Lung (tissue), 12 donors: ENCODE results near the gene CENPP. TPM values are rescaled to one million over a fixed set of nuclear protein-coding genes. Genes with fewer than 3 reads are reported as not detected.

Source experiments
- ATAC-seq: fragments of 200-7000 bp; cut with Tn5 transposase; one replicate; pipeline ENCODE4 v1.9.1; 2020; ENCODE audit warnings: moderate number of reproducible peaks; ENCODE audit not compliant: insufficient read depth, low FRiP score
- DNase-seq, 3 donors: peaks; one replicate each; pipeline ENCODE4 v3.0.0-alpha.2; 2013 to 2017
- H3K27ac ChIP-seq, 2 donors: one replicate each; pipeline ENCODE4 v1.5.1; 2013; ENCODE audit warnings: mild to moderate bottlenecking in 2 of 2, moderate library complexity in 2 of 2, control low read depth in 1 of 2, inconsistent platforms in 1 of 2, low read depth in 1 of 2, low read length in 1 of 2
- H3K27me3 ChIP-seq, 3 donors: one replicate each; pipeline ENCODE4 v1.5.1; 2013; ENCODE audit warnings: low read length in 2 of 3; ENCODE audit not compliant: control insufficient read depth in 3 of 3, insufficient read depth in 3 of 3
- H3K36me3 ChIP-seq, 4 donors: one replicate each; pipeline ENCODE4 v1.5.1; 2013; ENCODE audit warnings: low read length in 4 of 4, mild to moderate bottlenecking in 1 of 4, moderate library complexity in 1 of 4; ENCODE audit not compliant: control insufficient read depth in 4 of 4, insufficient read depth in 4 of 4
- H3K4me1 ChIP-seq, 5 donors: one replicate each; pipeline ENCODE4 v1.5.1; 2013; ENCODE audit warnings: low read length in 5 of 5, mild to moderate bottlenecking in 2 of 5, moderate library complexity in 1 of 5; ENCODE audit not compliant: control insufficient read depth in 5 of 5, insufficient read depth in 5 of 5
- H3K4me3 ChIP-seq: one replicate; pipeline ENCODE4 v1.5.1; 2013; ENCODE audit warnings: mild to moderate bottlenecking, control low read depth, moderate library complexity
- H3K9ac ChIP-seq, 2 donors: one replicate each; pipeline ENCODE4 v1.5.1; 2013; ENCODE audit warnings: low read length in 2 of 2, control low read depth in 1 of 2; ENCODE audit not compliant: insufficient read depth in 1 of 2
- H3K9me3 ChIP-seq, 4 donors: one replicate each; pipeline ENCODE4 v1.5.1; 2013; ENCODE audit warnings: low read length in 3 of 4, mild to moderate bottlenecking in 1 of 4, moderate library complexity in 1 of 4; ENCODE audit not compliant: control insufficient read depth in 4 of 4, insufficient read depth in 3 of 4
- WGBS, 2 donors: extraction: QIAGEN DNeasy Blood & Tissue Kit; methylation state at CpG; one replicate each; pipeline ENCODE4 v1.1.7; 2013; 5-methylcytosine and 5-hydroxymethylcytosine counted together
- polyA plus RNA-seq, 2 donors: library from polyadenylated mRNA; stranded (reverse); fragments of 200-250 nt; gene quantifications; one replicate each; pipeline ENCODE4 v1.2.1, GENCODE V29; 2013
- total RNA-seq, 2 donors: library from RNA; depleted of rRNA in 1 of 2; stranded (reverse); fragments of >200 nt in 1 of 2; gene quantifications; one replicate each; pipeline ENCODE4 v1.2.1, GENCODE V29; 2014 to 2021
- TF ChIP-seq, protein P1 (sequence below): IDR thresholded peaks from 2 replicates; pipeline ENCODE4 v1.5.1; 2012; ENCODE audit warnings: mild to moderate bottlenecking; ENCODE audit errors: control extremely low read depth, extremely low read depth
- donor health status: control.
- donor health status: control.
- donor health status: Bipolar disorder and iron deficiency.
- donor health status: healthy.
- donor health status: DM: yes; HTN: yes; CAD: no.

Gene CENPP
- total and polyA plus RNA-seq, 4 donors, result 1.2 to 11.8 (median 2.9) TPM

GRCh38 chr9:92602413-92602812 lies 276.7 kb downstream of the CENPP start:
- ATAC-seq, result no peak
- WGBS, 2 donors, result 89 to 92% methylated on average over 10 of the region's 10 CpGs
- TF ChIP-seq, protein P1, sequence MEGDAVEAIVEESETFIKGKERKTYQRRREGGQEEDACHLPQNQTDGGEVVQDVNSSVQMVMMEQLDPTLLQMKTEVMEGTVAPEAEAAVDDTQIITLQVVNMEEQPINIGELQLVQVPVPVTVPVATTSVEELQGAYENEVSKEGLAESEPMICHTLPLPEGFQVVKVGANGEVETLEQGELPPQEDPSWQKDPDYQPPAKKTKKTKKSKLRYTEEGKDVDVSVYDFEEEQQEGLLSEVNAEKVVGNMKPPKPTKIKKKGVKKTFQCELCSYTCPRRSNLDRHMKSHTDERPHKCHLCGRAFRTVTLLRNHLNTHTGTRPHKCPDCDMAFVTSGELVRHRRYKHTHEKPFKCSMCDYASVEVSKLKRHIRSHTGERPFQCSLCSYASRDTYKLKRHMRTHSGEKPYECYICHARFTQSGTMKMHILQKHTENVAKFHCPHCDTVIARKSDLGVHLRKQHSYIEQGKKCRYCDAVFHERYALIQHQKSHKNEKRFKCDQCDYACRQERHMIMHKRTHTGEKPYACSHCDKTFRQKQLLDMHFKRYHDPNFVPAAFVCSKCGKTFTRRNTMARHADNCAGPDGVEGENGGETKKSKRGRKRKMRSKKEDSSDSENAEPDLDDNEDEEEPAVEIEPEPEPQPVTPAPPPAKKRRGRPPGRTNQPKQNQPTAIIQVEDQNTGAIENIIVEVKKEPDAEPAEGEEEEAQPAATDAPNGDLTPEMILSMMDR, result no peak
- Histone ChIP-seq H3K9ac (no peak overlapping the region), H3K27me3 (no peaks in the 10 kb centered on the region), H3K4me3 (no peak overlapping the region), H3K9me3 (peaks cover 0 to 9% (median 3%) of the 10 kb centered on the region in 4 donors), H3K27ac (no peak overlapping the region), H3K4me1 (peaks cover 0 to 32% (median 16%) of the 10 kb centered on the region in 5 donors), H3K36me3 (no peaks in the 10 kb centered on the region)
- DNase-seq, result no peak

- no peak overlapping the region for H3K9ac ChIP-seq
- DNase-seq (no peak), ATAC-seq (no peak)
- TF ChIP-seq, protein P1, result no peak
- peaks cover 0 to 9% (median 3%) of the 10 kb centered on the region in 4 donors for H3K9me3 ChIP-seq
- H3K27me3 ChIP-seq, result no peaks in the 10 kb centered on the region
- no peak overlapping the region for H3K27ac ChIP-seq
- H3K36me3 ChIP-seq, result no peaks in the 10 kb centered on the region
- H3K4me3 ChIP-seq, result no peak overlapping the region
- H3K4me1 ChIP-seq, result peaks cover 0 to 30% (median 18%) of the 10 kb centered on the region in 5 donors
- WGBS, 2 donors, result 92 to 95% methylated on average over 5 of the region's 5 CpGs
These were observed 277.3 kb downstream of the CENPP start for GRCh38 chr9:92603100-92603499.

GRCh38 chr9:92603990-92604389 lies 278.2 kb downstream of the CENPP start:
- DNase-seq (no peak), ATAC-seq (no peak)
- TF ChIP-seq, protein P1, result no peak
- WGBS, 2 donors, result 82 to 96% methylated on average over 5 of the region's 5 CpGs
- Histone ChIP-seq H3K36me3 (no peaks in the 10 kb centered on the region), H3K27ac (no peak overlapping the region), H3K4me1 (peaks cover 0 to 35% (median 27%) of the 10 kb centered on the region in 5 donors), H3K27me3 (no peaks in the 10 kb centered on the region), H3K9ac (no peak overlapping the region), H3K9me3 (peaks cover 0 to 9% (median 3%) of the 10 kb centered on the region in 4 donors), H3K4me3 (no peak overlapping the region)

DNA sequence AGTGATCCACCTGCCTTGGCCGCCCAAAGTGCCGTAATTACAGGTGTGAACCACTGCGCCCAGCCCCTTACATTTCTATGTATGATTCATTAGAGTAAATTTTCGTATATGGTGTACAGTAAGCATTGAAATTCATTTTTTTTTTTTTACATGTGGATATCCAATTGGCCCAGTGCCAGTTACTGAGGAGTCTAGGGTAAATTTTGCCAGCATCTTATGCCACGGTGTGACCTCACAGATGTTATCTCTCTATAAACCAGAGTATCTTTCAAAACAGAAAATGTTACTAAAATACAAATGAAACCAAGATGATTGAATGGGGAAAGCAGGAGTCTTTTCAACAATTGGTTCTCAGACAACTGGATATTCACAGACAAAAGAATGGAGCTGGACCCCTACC lies 279.5 kb downstream of the CENPP start:
- Histone ChIP-seq H3K9me3 (peaks cover 0 to 9% (median 3%) of the 10 kb centered on the region in 4 donors), H3K36me3 (peaks cover 0 to under 1% (median 0%) of the 10 kb centered on the region in 4 donors), H3K9ac (no peak overlapping the region), H3K27me3 (no peaks in the 10 kb centered on the region), H3K27ac (no peak overlapping the region), H3K4me3 (no peak overlapping the region), H3K4me1 (peaks cover 0 to 32% (median 26%) of the 10 kb centered on the region in 5 donors)
- ATAC-seq (no peak), DNase-seq (no peak)
- 82 to 92% methylated on average over 5 of the region's 5 CpGs for WGBS, 2 donors
- TF ChIP-seq, protein P1, result no peak
